ENCODE results near the gene GALK1.
"Not testable (repeated sequence)": the region's sequence is repeated elsewhere in the genome, so short reads cannot be mapped to it uniquely, and the experiment has no call there.

Gene GALK1

GRCh38 chr17:75764711-75765421 lies at the start of gene GALK1:
Gene GALK1 (minus strand): TSS chr17:75765192. CDS start chr17:75765136, 56 bp downstream.
- peak; percentile 15 for DNase-seq

- DNase-seq, result no peak
Measured at GRCh38 chr17:75814021-75814395, 49.0 kb upstream of the GALK1 start.

- DNase-seq, result no peak
Measured at GRCh38 chr17:75813081-75814020, 48.4 kb upstream of the GALK1 start.

- no peak for DNase-seq
Measured at GRCh38 chr17:75812096-75813013, 47.4 kb upstream of the GALK1 start.

- DNase-seq, result no peak
Measured at GRCh38 chr17:75811174-75811573, 46.2 kb upstream of the GALK1 start.

GRCh38 chr17:75810756-75811155 lies 45.8 kb upstream of the GALK1 start:
- not testable (repeated sequence) for DNase-seq

GRCh38 chr17:75810216-75810615 lies 45.2 kb upstream of the GALK1 start:
- no peak for DNase-seq

- DNase-seq, result no peak
Measured at GRCh38 chr17:75809631-75810111, 44.7 kb upstream of the GALK1 start.

GRCh38 chr17:75808905-75809621 lies 44.1 kb upstream of the GALK1 start:
- no peak for DNase-seq

GRCh38 chr17:75808549-75808904 lies 43.5 kb upstream of the GALK1 start:
- DNase-seq, result no peak

GRCh38 chr17:75807861-75808260 lies 42.9 kb upstream of the GALK1 start:
- no peak for DNase-seq

GRCh38 chr17:75806822-75807500 lies 42.0 kb upstream of the GALK1 start:
- DNase-seq, result no peak

GRCh38 chr17:75803883-75804282 lies 38.9 kb upstream of the GALK1 start:
- no peak for DNase-seq

GRCh38 chr17:75799402-75799801 lies 34.4 kb upstream of the GALK1 start:
- no peak for DNase-seq

- DNase-seq, result no peak
Measured at GRCh38 chr17:75795820-75796607, 31.0 kb upstream of the GALK1 start.

- DNase-seq, result no peak
Measured at GRCh38 chr17:75793460-75793859, 28.5 kb upstream of the GALK1 start.

GRCh38 chr17:75791254-75791653 lies 26.3 kb upstream of the GALK1 start:
- DNase-seq, result no peak

- peak; percentile 85 for DNase-seq
Measured at GRCh38 chr17:75785016-75785890, 20.3 kb upstream of the GALK1 start.

- DNase-seq, result peak; percentile 93
Measured at GRCh38 chr17:75784473-75785015, 19.6 kb upstream of the GALK1 start, which contains the start of gene UNK. Gene UNK (plus strand): TSS chr17:75784806. CDS start chr17:75784881, 75 bp downstream.

All from DMS79 treated with DMSO at 0.1 percent for 48 hours (cell line).